Measurements from ENCODE around the gene DTD2.

DNA sequence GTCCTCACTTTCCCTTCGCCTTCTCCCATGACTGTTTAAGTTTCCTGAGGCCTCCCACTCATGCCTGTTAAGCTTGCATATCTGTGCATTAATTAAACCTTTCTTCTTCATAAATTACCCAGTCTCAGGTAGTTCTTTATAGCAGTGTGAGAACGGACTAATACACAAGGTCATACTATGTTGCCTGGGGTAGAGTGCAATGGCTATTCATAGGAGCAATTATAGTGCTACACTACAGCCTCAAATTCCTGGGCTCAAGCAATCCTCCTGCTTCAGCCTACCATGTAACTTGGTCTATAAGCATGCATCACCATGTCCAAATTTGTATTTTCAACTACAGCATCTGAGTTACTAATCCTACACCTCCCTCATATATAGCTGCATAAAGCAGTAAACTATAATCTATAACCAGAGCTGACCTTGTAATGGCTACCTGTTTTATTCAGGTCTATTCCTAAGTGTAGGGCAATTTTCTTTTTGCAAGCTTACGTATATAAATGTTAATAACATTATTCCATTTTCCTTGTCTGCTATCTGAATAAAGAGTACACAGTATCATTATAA lies 55.9 kb downstream of the DTD2 start:
- TF ChIP-seq, protein P1, sequence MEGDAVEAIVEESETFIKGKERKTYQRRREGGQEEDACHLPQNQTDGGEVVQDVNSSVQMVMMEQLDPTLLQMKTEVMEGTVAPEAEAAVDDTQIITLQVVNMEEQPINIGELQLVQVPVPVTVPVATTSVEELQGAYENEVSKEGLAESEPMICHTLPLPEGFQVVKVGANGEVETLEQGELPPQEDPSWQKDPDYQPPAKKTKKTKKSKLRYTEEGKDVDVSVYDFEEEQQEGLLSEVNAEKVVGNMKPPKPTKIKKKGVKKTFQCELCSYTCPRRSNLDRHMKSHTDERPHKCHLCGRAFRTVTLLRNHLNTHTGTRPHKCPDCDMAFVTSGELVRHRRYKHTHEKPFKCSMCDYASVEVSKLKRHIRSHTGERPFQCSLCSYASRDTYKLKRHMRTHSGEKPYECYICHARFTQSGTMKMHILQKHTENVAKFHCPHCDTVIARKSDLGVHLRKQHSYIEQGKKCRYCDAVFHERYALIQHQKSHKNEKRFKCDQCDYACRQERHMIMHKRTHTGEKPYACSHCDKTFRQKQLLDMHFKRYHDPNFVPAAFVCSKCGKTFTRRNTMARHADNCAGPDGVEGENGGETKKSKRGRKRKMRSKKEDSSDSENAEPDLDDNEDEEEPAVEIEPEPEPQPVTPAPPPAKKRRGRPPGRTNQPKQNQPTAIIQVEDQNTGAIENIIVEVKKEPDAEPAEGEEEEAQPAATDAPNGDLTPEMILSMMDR (IDR thresholded peaks at IDR 0.05; ENCODE audit: poor library complexity) = no peak
- TF ChIP-seq EZH2 (IDR thresholded peaks at IDR 0.05; ENCODE audit: borderline replicate concordance) = no peak

Data from hepatocyte (in vitro differentiated cells).